Measurements from ENCODE around the gene REXO4. TPM values are rescaled to one million over a fixed set of nuclear protein-coding genes. Genes with fewer than 3 reads are reported as not detected.

REXO4 gene
- total RNA-seq, 4 donors from 2014 or later = 17.9 to 27.0 (median 22.7) TPM

- 76 to 93% methylated on average over 8 of the region's 8 CpGs for WGBS, 2 donors
- Histone ChIP-seq H3K27me3 (no peaks in the 10 kb centered on the region), H3K4me1 (no peaks in the 10 kb centered on the region), H3K36me3 (peaks cover 0 to 27% (median 0%) of the 10 kb centered on the region in 3 donors), H3K27ac (no peak overlapping the region), H3K4me3 (no peak overlapping the region), H3K9me3 (no peaks in the 10 kb centered on the region)
- TF ChIP-seq, protein P1, sequence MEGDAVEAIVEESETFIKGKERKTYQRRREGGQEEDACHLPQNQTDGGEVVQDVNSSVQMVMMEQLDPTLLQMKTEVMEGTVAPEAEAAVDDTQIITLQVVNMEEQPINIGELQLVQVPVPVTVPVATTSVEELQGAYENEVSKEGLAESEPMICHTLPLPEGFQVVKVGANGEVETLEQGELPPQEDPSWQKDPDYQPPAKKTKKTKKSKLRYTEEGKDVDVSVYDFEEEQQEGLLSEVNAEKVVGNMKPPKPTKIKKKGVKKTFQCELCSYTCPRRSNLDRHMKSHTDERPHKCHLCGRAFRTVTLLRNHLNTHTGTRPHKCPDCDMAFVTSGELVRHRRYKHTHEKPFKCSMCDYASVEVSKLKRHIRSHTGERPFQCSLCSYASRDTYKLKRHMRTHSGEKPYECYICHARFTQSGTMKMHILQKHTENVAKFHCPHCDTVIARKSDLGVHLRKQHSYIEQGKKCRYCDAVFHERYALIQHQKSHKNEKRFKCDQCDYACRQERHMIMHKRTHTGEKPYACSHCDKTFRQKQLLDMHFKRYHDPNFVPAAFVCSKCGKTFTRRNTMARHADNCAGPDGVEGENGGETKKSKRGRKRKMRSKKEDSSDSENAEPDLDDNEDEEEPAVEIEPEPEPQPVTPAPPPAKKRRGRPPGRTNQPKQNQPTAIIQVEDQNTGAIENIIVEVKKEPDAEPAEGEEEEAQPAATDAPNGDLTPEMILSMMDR (IDR thresholded peaks at IDR 0.05) = no peak
- TF ChIP-seq POLR2A (IDR thresholded peaks at IDR 0.05) (no peak), EP300 (IDR thresholded peaks at IDR 0.05) (no peak)
- no peak for DNase-seq (ENCODE audit: low spot score in 2 of 2)
Observed at GRCh38 chr9:133443982-133444381, 26.2 kb upstream of the REXO4 start.

DNA sequence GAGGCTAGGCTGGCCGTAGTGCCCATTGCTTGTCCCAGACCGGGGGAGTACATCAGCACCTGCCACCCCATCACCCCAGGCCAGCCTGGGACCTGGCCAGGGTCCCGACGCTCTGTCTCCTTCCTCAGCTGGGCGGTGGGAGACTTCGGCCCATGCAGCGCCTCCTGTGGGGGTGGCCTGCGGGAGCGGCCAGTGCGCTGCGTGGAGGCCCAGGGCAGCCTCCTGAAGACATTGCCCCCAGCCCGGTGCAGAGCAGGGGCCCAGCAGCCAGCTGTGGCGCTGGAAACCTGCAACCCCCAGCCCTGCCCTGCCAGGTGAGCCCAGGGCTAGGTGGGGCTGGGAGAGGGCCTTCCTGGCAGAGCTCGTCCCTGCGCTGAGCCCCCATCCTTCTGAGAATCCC is 25.4 kb upstream of the REXO4 start:
- Histone ChIP-seq H3K27me3 (no peaks in the 10 kb centered on the region), H3K9me3 (no peaks in the 10 kb centered on the region), H3K4me3 (no peak overlapping the region), H3K27ac (no peak overlapping the region), H3K4me1 (no peaks in the 10 kb centered on the region), H3K36me3 (peaks cover 0 to 27% (median 0%) of the 10 kb centered on the region in 3 donors)
- TF ChIP-seq, protein P1 (IDR thresholded peaks at IDR 0.05) = no peak
- TF ChIP-seq EP300 (IDR thresholded peaks at IDR 0.05) (no peak), POLR2A (IDR thresholded peaks at IDR 0.05) (no peak)
- DNase-seq (ENCODE audit: low spot score in 2 of 2) = no peak
- WGBS, 2 donors = 98 to 100% methylated on average over 1 to 7 of the region's 15 CpGs

DNA sequence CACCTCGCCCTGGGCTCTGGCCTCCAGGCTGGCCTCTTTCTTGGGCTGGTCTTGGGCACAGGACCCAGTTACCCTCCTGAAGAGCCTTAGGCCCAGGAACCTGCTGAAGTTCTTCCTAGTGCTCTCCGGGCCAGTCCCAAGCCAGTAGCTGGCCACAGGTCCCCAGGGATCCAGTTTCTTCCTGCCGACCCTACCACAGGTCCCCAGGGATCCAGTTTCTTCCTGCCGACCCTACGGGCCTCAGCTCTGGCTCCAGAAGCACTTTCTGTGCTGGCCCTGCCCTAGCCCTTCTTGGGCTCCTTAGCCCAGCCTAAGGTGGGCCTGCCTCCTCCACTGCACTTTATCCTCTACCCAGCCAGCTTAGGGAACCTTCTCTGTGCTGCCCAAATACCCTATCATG is 23.8 kb upstream of the REXO4 start:
- 49 to 60% methylated on average over 3 to 4 of the region's 5 CpGs for WGBS, 2 donors
- Histone ChIP-seq H3K9me3 (no peaks in the 10 kb centered on the region), H3K36me3 (peaks cover 0 to 27% (median 0%) of the 10 kb centered on the region in 3 donors), H3K4me1 (no peaks in the 10 kb centered on the region), H3K27me3 (no peaks in the 10 kb centered on the region), H3K27ac (no peak overlapping the region), H3K4me3 (no peak overlapping the region)
- no peak for DNase-seq (ENCODE audit: low spot score in 2 of 2)
- TF ChIP-seq, protein P1 (IDR thresholded peaks at IDR 0.05) = no peak
- TF ChIP-seq POLR2A (IDR thresholded peaks at IDR 0.05) = no peak
- no peak for TF ChIP-seq EP300 (IDR thresholded peaks at IDR 0.05)

DNA sequence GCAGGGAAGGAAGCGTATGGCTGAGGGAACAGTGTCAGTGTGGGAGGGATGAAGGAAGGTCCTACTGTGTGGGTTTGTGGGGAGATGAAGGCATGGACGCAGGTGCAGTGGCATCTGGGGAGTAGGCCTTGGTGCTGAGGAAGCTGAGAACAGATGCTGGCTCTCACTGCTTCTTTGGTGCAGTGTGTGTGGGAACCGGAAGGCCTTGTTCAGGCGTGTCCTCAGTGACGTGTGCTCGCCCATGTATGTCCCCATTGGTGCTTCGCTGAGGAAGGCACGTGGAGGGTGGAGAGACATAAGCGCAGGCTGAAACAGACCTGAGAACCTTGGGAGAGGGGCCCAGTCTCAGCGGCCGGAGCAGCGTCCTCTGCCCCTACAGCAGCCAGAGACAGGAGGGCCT is 23.1 kb upstream of the REXO4 start:
- H3K27ac ChIP-seq = no peak overlapping the region
- H3K4me3 ChIP-seq = no peak overlapping the region
- H3K36me3 ChIP-seq = peaks cover 0 to 27% (median 0%) of the 10 kb centered on the region in 3 donors
- TF ChIP-seq, protein P1 (IDR thresholded peaks at IDR 0.05) = no peak
- TF ChIP-seq POLR2A (IDR thresholded peaks at IDR 0.05) (no peak), EP300 (IDR thresholded peaks at IDR 0.05) (no peak)
- no peaks in the 10 kb centered on the region for H3K27me3 ChIP-seq
- 85 to 91% methylated on average over 12 of the region's 12 CpGs for WGBS, 2 donors
- H3K4me1 ChIP-seq = no peaks in the 10 kb centered on the region
- no peak for DNase-seq (ENCODE audit: low spot score in 2 of 2)
- H3K9me3 ChIP-seq = no peaks in the 10 kb centered on the region

DNA sequence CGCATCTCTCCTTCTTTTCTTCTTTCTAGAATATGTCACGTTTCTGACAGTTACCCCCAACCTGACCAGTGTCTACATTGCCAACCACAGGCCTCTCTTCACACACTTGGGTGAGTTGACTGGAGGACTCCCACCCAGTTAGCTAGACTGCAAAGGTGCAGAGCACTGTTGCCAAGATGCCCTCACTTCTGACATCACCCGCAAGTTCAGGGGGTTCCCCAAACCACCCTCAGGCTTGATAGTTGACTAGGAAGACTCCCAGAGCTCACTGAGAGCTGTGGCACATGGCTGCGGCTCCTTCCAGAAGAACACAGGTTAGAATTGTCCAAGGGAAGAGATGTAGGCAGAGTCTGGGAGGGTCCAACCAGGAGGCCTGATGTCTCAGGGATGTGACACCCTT is 21.5 kb upstream of the REXO4 start:
- no peaks in the 10 kb centered on the region for H3K27me3 ChIP-seq
- 73 to 75% methylated on average over 4 of the region's 4 CpGs for WGBS, 2 donors

More for the DNA sequence above, 21.5 kb upstream of the REXO4 start:
- H3K4me1 ChIP-seq = no peaks in the 10 kb centered on the region
- no peaks in the 10 kb centered on the region for H3K9me3 ChIP-seq
- H3K36me3 ChIP-seq = peaks cover 0 to 24% (median 0%) of the 10 kb centered on the region in 3 donors
- TF ChIP-seq, protein P1 (IDR thresholded peaks at IDR 0.05) = no peak
- TF ChIP-seq EP300 (IDR thresholded peaks at IDR 0.05) (no peak), POLR2A (IDR thresholded peaks at IDR 0.05) (no peak)
- H3K27ac ChIP-seq = no peak overlapping the region
- no peak for DNase-seq (ENCODE audit: low spot score in 2 of 2)
- no peak overlapping the region for H3K4me3 ChIP-seq

All from tibial nerve (tissue), 4 donors.